WERI-Rb-1 (cell line): Measurements from ENCODE around the gene BACE2.

Source experiments
- DNase-seq: peaks from one replicate; pipeline ENCODE4 v3.0.0-alpha.2; 2020
- H3K27ac ChIP-seq: fragments of 250-450 bp; sonication (Bioruptor Pico); 2 replicates; pipeline ENCODE4 v1.5.1; 2020; ENCODE audit warnings: mild to moderate bottlenecking, moderate library complexity
- H3K27me3 ChIP-seq: fragments of 250-450 bp; sonication (Bioruptor Pico); 2 replicates; pipeline ENCODE4 v1.5.1; 2021; ENCODE audit warnings: mild to moderate bottlenecking, low read depth, moderate library complexity; ENCODE audit not compliant: insufficient read depth, severe bottlenecking
- H3K36me3 ChIP-seq: fragments of 250-450 bp; sonication (Bioruptor Pico); 2 replicates; pipeline ENCODE4 v1.5.1; 2020; ENCODE audit warnings: mild to moderate bottlenecking, moderate library complexity
- H3K4me3 ChIP-seq: 2 replicates; pipeline ENCODE4 v1.5.1; 2011; ENCODE audit warnings: low read depth, mild to moderate bottlenecking, control low read depth, low read length
- H3K9me3 ChIP-seq: fragments of 250-450 bp; sonication (Bioruptor Pico); 2 replicates; pipeline ENCODE4 v1.5.1; 2021; ENCODE audit warnings: mild to moderate bottlenecking, moderate library complexity; ENCODE audit not compliant: severe bottlenecking
- CTCF ChIP-seq: IDR thresholded peaks from 2 replicates; pipeline ENCODE4 v1.5.1; 2011; ENCODE audit warnings: low read depth, mild to moderate bottlenecking, control low read depth, inconsistent platforms, low read length

BACE2 gene

GRCh38 chr21:41152147-41152546 is 15.8 kb upstream of the BACE2 start:
- H3K36me3 ChIP-seq: no peaks in the 10 kb centered on the region
- no peak overlapping the region for H3K27ac ChIP-seq
- no peak overlapping the region for H3K4me3 ChIP-seq
- DNase-seq: no peak
- no peaks in the 10 kb centered on the region for H3K27me3 ChIP-seq
- no peaks in the 10 kb centered on the region for H3K9me3 ChIP-seq
- TF ChIP-seq CTCF: no peak

- no peaks in the 10 kb centered on the region for H3K27me3 ChIP-seq
- no peak for DNase-seq
- no peak overlapping the region for H3K27ac ChIP-seq
- TF ChIP-seq CTCF: no peak
- H3K36me3 ChIP-seq: no peaks in the 10 kb centered on the region
- H3K9me3 ChIP-seq: peaks cover 6% of the 10 kb centered on the region
- H3K4me3 ChIP-seq: no peak overlapping the region
These were observed 14.5 kb upstream of the BACE2 start for GRCh38 chr21:41153443-41153842.

GRCh38 chr21:41156142-41156541 is 11.8 kb upstream of the BACE2 start:
- Histone ChIP-seq H3K4me3 (no peak overlapping the region), H3K36me3 (no peaks in the 10 kb centered on the region), H3K27me3 (no peaks in the 10 kb centered on the region), H3K27ac (no peak overlapping the region), H3K9me3 (peaks cover 7% of the 10 kb centered on the region)
- no peak for DNase-seq
- TF ChIP-seq CTCF: no peak

DNA sequence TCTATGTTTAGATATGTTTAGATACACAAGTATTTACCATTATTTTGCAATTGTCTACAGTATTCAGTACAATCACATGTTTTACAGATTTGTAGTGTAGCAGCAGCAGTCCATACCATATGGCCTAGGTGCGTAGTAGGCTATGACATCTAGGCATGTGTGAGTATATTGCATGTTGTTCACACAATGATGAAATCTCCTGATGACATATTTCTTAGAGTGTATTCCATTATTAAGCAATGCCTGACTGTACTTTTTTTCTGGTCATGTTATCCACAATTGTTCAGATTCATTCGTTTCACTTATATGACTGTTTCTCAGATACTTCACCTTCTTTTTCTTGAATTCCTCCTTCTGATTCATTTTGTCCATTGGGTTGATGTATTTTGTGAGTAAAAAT is 9.9 kb upstream of the BACE2 start:
- Histone ChIP-seq H3K27ac (no peak overlapping the region), H3K9me3 (peaks cover 7% of the 10 kb centered on the region), H3K36me3 (no peaks in the 10 kb centered on the region), H3K27me3 (no peaks in the 10 kb centered on the region), H3K4me3 (no peak overlapping the region)
- TF ChIP-seq CTCF: no peak
- DNase-seq: no peak

- Histone ChIP-seq H3K9me3 (peaks cover 7% of the 10 kb centered on the region), H3K27ac (no peak overlapping the region), H3K36me3 (no peaks in the 10 kb centered on the region), H3K27me3 (no peaks in the 10 kb centered on the region), H3K4me3 (no peak overlapping the region)
- no peak for TF ChIP-seq CTCF
- DNase-seq: no peak
These were observed 7.9 kb upstream of the BACE2 start for GRCh38 chr21:41160036-41160435.

GRCh38 chr21:41161428-41161827 is 6.5 kb upstream of the BACE2 start:
- no peak for DNase-seq
- H3K36me3 ChIP-seq: no peaks in the 10 kb centered on the region
- H3K27ac ChIP-seq: no peak overlapping the region
- no peak for TF ChIP-seq CTCF
- peaks cover 3% of the 10 kb centered on the region for H3K27me3 ChIP-seq
- H3K9me3 ChIP-seq: peaks cover 7% of the 10 kb centered on the region
- H3K4me3 ChIP-seq: no peak overlapping the region
